SH-SY5Y (cell line): Measurements from ENCODE around the gene SIK3.

Experiments
- GATA2 ChIP-seq: IDR thresholded peaks from 2 replicates; pipeline ENCODE4 v1.6.1; 2011; ENCODE audit warnings: mild to moderate bottlenecking, low read depth, low read length
- GATA3 ChIP-seq: IDR thresholded peaks from 2 replicates; pipeline ENCODE4 v1.6.1; 2011; ENCODE audit warnings: low read depth, mild to moderate bottlenecking, low read length, moderate library complexity

DNA sequence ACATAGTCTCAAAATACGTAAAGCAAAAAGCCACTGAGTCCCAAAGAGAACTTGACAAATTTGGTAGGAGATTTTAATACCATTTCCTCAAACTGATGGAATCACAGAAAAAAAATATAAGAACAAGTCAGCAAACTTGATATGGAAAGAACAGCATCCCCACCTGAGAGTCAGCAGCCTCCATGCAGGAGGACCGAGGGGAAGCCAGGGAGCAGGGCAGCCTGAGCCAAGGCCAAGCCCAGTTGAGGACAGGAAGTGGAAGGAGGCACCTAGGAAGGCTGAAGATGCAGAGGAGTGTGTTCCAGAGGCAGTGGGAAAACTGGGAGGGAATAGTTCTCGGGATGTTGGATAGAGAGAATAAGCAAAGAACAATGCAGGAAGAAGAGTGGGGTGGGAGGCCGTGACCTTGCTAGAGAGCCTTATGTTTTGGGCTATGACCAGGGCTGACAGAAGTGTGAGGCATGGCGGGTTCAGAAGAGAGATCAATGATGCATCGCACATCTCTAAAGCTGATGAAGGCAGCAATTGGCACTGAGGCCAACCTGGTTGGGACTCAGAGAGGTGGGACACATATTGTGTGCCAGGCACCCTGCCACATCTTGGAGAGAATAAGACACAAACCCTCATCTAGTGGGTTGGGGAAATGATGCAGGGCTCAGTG is 290.5 kb downstream of the SIK3 start:
- no peak for TF ChIP-seq GATA3
- no peak for TF ChIP-seq GATA2
